CD4-positive, alpha-beta T cell treated with Interferon gamma for 1 hour (primary cell): ENCODE results near the gene CDK11B.
A peak's percentile ranks its signal among the peaks of the same experiment; 100 is the strongest.
"Not testable (repeated sequence)": the region's sequence is repeated elsewhere in the genome, so short reads cannot be mapped to it uniquely, and the experiment has no call there.

ENCODE experiments used
- DNase-seq: peaks from one replicate; pipeline ENCODE4 v3.0.0-alpha.2; 2020

CDK11B gene

GRCh38 chr1:1658583-1659549 lies at the start of gene CDK11B:
Gene CDK11B, minus strand, starts transcription at chr1:1659004. Its CDS starts 1,519 bp downstream, at chr1:1657485.
- peak; percentile 97 for DNase-seq

GRCh38 chr1:1707897-1708296 lies 49.1 kb upstream of the CDK11B start:
- not testable (repeated sequence) for DNase-seq

GRCh38 chr1:1707241-1707640 lies 48.4 kb upstream of the CDK11B start:
- DNase-seq: not testable (repeated sequence)

- DNase-seq: not testable (repeated sequence)
Measured at GRCh38 chr1:1705623-1706022, 46.8 kb upstream of the CDK11B start.

- DNase-seq: not testable (repeated sequence)
Measured at GRCh38 chr1:1704284-1704957, 45.6 kb upstream of the CDK11B start.

- DNase-seq: no peak
Measured at GRCh38 chr1:1703796-1704195, 45.0 kb upstream of the CDK11B start.

- DNase-seq: not testable (repeated sequence)
Measured at GRCh38 chr1:1702506-1702905, 43.7 kb upstream of the CDK11B start.

GRCh38 chr1:1700557-1700956 lies 41.8 kb upstream of the CDK11B start:
- DNase-seq: not testable (repeated sequence)

- DNase-seq: not testable (repeated sequence)
Measured at GRCh38 chr1:1700067-1700466, 41.3 kb upstream of the CDK11B start.

GRCh38 chr1:1699061-1699460 lies 40.3 kb upstream of the CDK11B start:
- not testable (repeated sequence) for DNase-seq

- not testable (repeated sequence) for DNase-seq
Measured at GRCh38 chr1:1697358-1698183, 38.8 kb upstream of the CDK11B start.

GRCh38 chr1:1696431-1697357 lies 37.9 kb upstream of the CDK11B start:
- DNase-seq: not testable (repeated sequence)

- DNase-seq: peak; percentile 89
Measured at GRCh38 chr1:1692714-1693647, 34.2 kb upstream of the CDK11B start, which contains the start of gene SLC35E2B. Gene SLC35E2B, minus strand, starts transcription at chr1:1692795. Its CDS starts 16,096 bp downstream, at chr1:1676699.

- peak; percentile 77 for DNase-seq
Measured at GRCh38 chr1:1692324-1692713, 33.5 kb upstream of the CDK11B start.

- DNase-seq: not testable (repeated sequence)
Measured at GRCh38 chr1:1691443-1691842, 32.6 kb upstream of the CDK11B start.

GRCh38 chr1:1689526-1689925 lies 30.7 kb upstream of the CDK11B start:
- DNase-seq: not testable (repeated sequence)

- no peak for DNase-seq
Measured at GRCh38 chr1:1687846-1688245, 29.0 kb upstream of the CDK11B start.

- no peak for DNase-seq
Measured at GRCh38 chr1:1684031-1684681, 25.4 kb upstream of the CDK11B start.

GRCh38 chr1:1683104-1683905 lies 24.5 kb upstream of the CDK11B start:
- no peak for DNase-seq
